GM19463 (cell line): ENCODE data around the gene ACCSL.

Source experiments
- ATAC-seq: cut with Tn5 transposase; IDR thresholded peaks from one replicate; pipeline ENCODE4 v1.9.1; 2021; ENCODE audit warnings: mild to moderate bottlenecking, moderate library complexity; ENCODE audit not compliant: unreplicated experiment

The ACCSL gene

GRCh38 chr11:44017443-44018126, 30.2 kb upstream of the ACCSL start:
- ATAC-seq, result no peak

DNA sequence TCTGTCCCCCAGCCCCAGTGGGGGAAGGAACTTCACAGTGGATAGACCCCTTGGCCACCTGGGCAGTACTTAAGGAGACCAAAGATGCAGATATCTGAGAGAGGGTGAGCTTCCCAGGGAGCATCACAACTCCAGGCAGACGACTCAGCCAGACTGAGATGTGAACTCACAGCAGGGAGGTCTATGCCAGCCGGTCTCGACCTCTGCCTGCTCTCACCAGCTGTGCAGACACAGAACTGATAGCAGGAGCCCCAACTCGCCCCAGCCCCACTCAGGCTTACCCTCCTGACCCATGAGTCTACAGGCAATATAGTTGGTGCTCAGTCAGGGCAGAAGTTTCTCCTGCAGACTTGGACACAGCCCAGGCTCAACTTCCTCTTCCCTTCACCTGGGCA, 29.7 kb upstream of the ACCSL start:
- no peak for ATAC-seq

DNA sequence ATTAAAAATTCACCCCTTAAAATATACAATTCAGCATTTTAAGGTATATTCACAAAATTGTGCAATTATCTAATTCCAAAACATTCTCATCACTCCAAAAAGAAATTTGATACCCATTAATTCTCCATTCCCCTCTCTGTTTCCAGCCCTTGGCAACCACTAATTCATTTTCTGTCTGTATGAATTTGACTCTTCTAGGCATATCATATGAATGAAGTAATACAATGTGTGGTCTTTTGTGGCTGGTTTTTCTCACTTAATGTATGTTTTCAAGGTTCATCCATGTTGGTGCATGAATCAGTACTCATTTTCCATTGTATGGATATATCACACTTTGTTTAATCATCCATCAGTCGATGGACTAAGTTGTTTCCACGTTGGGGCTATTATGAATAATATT, 29.0 kb upstream of the ACCSL start:
- ATAC-seq, result no peak

GRCh38 chr11:44024977-44025376, 22.8 kb upstream of the ACCSL start:
- ATAC-seq, result no peak

- no peak for ATAC-seq
Observed at GRCh38 chr11:44025727-44026126, 22.1 kb upstream of the ACCSL start.

DNA sequence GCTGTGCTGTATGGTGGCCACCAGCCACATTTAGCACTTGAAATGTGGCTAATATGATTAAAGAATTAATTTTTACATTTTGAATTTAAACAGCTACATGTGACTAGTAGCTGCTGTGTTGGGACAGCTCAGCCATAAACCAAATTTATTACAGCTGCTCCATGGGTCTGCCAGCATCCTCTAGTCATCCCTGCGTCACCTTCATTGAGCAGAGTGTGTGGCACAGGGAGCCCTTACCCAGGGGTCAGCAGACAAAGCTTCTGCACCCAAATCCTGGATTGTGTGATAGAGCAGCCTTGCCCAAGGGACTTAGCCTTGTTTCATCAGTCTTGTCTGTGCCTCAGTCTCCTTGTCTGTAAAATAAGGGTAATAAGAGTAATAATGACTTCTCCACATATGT, 19.4 kb upstream of the ACCSL start:
- no peak for ATAC-seq

DNA sequence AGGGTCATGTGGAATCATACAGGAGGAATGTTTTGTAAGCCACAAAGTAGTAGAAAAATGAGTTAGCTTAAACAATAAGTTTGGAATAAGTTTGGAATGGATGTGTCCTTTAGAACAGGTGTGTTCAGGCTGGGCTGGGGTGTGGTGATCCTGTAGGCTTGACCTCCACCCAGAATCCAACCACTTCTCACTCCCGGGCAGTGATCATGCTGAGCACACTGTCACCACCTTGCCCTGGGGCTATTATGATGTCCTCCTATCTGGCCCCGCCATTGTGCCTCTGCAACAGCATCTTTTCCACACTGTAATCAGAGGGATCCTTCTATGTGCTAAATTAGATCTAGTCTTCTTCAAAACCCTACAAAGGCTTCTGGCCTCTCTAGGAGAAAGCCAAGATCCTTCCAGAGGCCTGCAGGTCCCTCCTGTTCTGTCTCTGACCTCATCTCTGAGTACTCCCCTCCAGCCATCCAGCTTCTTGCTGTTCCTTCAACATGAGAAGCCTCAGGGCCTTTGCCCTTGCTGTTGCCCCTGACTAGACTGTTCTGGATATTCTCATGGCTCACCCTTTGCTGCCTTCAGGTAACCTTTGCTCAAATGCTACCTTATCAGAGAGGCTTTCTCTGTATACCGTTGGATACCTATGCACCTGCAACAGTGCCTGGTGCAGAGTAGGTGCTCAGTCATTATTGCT, 18.8 kb upstream of the ACCSL start:
- no peak for ATAC-seq

GRCh38 chr11:44029507-44029845, 18.3 kb upstream of the ACCSL start:
- ATAC-seq, result no peak

GRCh38 chr11:44029977-44030911, 17.5 kb upstream of the ACCSL start:
- ATAC-seq, result no peak

- no peak for ATAC-seq
Observed at GRCh38 chr11:44030996-44031395, 16.8 kb upstream of the ACCSL start.

GRCh38 chr11:44031549-44031948, 16.2 kb upstream of the ACCSL start:
- ATAC-seq, result no peak

- no peak for ATAC-seq
Observed at GRCh38 chr11:44032299-44033085, 15.3 kb upstream of the ACCSL start.

DNA sequence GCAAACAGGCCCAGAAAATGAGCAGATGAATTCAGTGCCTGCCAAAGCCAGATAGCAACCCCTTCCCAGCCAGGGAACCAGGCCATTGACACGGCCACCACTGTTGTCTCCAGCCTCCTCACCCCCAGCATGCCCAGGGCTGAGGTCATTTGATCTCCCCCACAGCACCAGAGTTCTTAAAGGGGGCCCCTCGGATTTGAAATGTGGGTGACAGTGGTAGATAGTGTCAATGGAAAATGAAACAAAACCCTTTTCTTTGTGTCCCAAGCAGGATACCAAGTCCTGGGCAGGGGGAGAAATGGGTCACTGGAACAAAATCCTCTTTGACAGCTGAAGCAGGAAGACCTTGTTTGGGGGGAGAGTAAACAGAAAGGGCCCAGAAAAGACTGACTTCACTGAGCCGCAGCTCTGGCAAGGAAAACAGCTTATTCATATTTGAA, 14.3 kb upstream of the ACCSL start:
- no peak for ATAC-seq

DNA sequence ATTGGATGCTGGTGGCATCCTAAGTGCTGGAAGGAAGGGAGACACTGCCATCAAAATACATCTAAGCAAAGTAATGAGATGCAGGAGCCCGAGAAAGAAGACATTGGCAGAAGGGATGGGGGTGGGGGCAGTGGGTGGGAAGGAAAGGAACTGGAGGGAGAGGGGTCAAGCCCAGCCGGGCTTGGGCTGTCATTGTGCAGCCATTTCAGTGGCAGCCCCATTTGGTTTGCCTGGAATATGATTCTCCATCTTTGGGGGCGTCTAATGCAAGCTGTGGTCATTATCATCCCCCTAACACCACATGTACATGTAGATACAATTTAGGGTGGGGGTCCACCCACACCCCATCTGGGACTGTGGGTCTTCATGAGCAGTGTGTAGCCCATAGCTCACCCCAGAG, 13.9 kb upstream of the ACCSL start:
- ATAC-seq, result no peak

DNA sequence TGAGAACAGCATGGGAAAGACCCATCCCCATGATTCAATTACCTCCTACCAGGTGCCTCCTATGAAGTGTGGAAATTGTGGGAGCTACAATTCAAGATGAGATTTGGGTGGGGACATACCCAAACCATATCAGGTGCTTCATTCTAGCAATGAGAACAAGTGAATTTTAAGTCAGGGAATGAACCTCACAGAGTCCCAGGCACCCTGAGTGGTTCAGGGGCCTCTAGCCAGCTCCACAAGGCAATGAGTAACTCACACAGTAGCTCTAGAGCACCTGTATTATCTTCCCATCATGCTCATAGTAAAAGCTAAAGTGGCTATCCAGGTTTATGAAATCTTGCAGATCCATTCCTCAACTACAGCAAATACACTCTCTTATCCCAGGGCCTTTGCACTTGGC, 13.1 kb upstream of the ACCSL start:
- ATAC-seq, result no peak

GRCh38 chr11:44036811-44037657, 10.7 kb upstream of the ACCSL start:
- ATAC-seq, result peak; percentile 65

DNA sequence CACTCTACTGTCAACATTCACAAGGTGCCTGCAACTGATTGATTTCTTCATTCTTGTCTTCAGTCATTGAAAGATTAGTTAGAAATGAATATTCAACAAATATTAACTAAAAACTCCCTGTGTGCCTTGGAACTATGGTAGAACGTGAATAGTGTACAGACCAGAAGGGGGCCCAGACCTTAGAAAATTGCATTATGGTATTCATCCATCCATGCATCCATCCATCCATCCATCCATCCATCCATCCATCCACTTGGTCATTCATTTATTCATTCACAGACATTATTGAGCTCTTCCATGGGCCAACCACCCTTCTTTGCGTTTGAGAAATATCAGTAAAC, 10.2 kb upstream of the ACCSL start:
- ATAC-seq, result no peak

DNA sequence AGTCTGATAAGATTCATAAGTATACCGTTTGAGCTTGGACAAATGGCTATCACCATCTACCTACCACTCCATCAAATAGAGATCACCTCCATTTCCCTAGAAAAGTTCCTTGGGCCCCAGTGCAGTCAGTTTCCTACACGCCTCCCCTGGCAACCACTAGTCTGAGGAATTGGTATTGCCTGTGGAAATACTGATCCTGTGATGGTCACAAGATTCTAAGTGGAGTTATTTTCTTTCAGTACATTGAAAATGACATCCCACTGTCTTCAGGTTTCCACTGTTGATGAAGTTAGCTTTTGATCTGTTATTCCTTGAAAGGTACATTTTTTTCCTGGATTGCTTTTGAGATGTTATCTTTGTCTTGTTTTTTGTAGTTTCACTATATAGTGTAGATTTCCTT, 4.6 kb upstream of the ACCSL start:
- ATAC-seq, result no peak

- ATAC-seq, result no peak
Observed at GRCh38 chr11:44046182-44046581, 1.6 kb upstream of the ACCSL start.

GRCh38 chr11:44047298-44047697, 483 bp upstream of the ACCSL start:
- ATAC-seq, result no peak
